ENCODE data around the gene SRSF3.

SRSF3 gene

GRCh38 chr6:36629784-36630183, 35.6 kb downstream of the SRSF3 start:
- no peak for DNase-seq (ENCODE audit: low read depth)
- no peak for TF ChIP-seq CTCF (IDR thresholded peaks at IDR 0.05; ENCODE audit: insufficient read depth, low read depth, low read length, missing control alignments)
- H3K4me3 ChIP-seq (ENCODE audit: low read length) = no peak overlapping the region

GRCh38 chr6:36631326-36632011, 37.3 kb downstream of the SRSF3 start:
- no peak for DNase-seq (ENCODE audit: low read depth)
- no peak overlapping the region for H3K4me3 ChIP-seq (ENCODE audit: low read length)
- no peak for TF ChIP-seq CTCF (IDR thresholded peaks at IDR 0.05; ENCODE audit: insufficient read depth, low read depth, low read length, missing control alignments)

GRCh38 chr6:36633370-36633769, 39.2 kb downstream of the SRSF3 start:
- no peak for TF ChIP-seq CTCF (IDR thresholded peaks at IDR 0.05; ENCODE audit: insufficient read depth, low read depth, low read length, missing control alignments)
- no peak for DNase-seq (ENCODE audit: low read depth)
- H3K4me3 ChIP-seq (ENCODE audit: low read length) = no peak overlapping the region

GRCh38 chr6:36633915-36634314, 39.8 kb downstream of the SRSF3 start:
- no peak for TF ChIP-seq CTCF (IDR thresholded peaks at IDR 0.05; ENCODE audit: insufficient read depth, low read depth, low read length, missing control alignments)
- no peak overlapping the region for H3K4me3 ChIP-seq (ENCODE audit: low read length)
- DNase-seq (ENCODE audit: low read depth) = no peak

- no peak overlapping the region for H3K4me3 ChIP-seq (ENCODE audit: low read length)
- TF ChIP-seq CTCF (IDR thresholded peaks at IDR 0.05; ENCODE audit: insufficient read depth, low read depth, low read length, missing control alignments) = no peak
These were observed 40.4 kb downstream of the SRSF3 start for GRCh38 chr6:36634317-36635108.

GRCh38 chr6:36636283-36636682, 42.1 kb downstream of the SRSF3 start:
- no peak overlapping the region for H3K4me3 ChIP-seq (ENCODE audit: low read length)
- DNase-seq (ENCODE audit: low read depth) = no peak
- TF ChIP-seq CTCF (IDR thresholded peaks at IDR 0.05; ENCODE audit: insufficient read depth, low read depth, low read length, missing control alignments) = no peak

More at GRCh38 chr6:36634317-36635108, 40.4 kb downstream of the SRSF3 start:
- no peak for DNase-seq (ENCODE audit: low read depth)

All from epithelial cell of esophagus (primary cell).